Astrocyte (in vitro differentiated cells and primary cell): ENCODE results near the gene ZDHHC22.

Source experiments
- EZH2 ChIP-seq: IDR thresholded peaks from 2 replicates; pipeline ENCODE4 v1.6.1; 2012; ENCODE audit warnings: mild to moderate bottlenecking, low read length, inconsistent platforms; ENCODE audit not compliant: insufficient read depth
- TF ChIP-seq, protein P1 (sequence below): IDR thresholded peaks from 2 replicates; pipeline ENCODE4 v1.5.1; 2011; ENCODE audit warnings: low read depth, mild to moderate bottlenecking, inconsistent platforms, low read length, moderate library complexity; ENCODE audit not compliant: insufficient read depth

DNA sequence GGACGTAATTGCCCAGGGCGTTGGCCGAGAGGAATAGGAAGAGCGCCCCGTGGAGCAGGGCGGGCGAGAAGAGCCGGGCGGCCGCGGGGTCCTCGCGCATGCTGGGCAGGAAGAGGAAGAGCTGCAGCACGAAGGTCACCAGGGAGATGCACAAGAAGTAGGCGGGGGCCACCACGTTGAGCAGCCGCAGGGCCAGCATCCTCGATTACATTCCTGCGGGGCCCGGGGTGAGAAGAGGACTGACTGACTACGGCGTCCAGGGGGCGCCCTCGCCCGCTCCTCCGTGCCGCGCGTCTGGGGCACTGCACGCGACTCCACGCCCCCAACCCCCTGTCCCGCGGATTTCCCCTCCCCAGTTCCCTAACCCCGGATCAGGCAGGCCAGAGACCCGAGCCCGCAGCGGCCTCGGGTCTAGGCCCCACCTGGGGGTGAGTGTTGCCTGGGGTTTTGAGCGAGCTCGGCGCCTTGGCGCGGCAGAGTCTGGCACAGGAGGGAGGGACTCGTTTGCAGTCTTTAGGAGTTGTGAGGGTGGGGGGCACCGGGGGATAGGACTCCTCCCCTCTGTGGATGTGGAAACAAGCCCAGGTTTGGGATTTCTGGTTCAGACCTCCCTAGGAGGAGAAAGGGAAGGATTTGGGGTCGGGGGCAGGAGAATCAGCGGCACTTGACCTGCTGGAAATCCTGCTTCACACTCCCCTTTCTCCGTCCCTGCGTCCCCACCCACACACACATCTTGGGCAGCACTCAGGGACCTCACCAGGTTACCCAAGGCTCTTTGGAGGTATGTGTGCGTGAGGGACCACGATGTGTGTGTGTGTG, 1.8 kb downstream of the ZDHHC22 start:
- TF ChIP-seq, protein P1, sequence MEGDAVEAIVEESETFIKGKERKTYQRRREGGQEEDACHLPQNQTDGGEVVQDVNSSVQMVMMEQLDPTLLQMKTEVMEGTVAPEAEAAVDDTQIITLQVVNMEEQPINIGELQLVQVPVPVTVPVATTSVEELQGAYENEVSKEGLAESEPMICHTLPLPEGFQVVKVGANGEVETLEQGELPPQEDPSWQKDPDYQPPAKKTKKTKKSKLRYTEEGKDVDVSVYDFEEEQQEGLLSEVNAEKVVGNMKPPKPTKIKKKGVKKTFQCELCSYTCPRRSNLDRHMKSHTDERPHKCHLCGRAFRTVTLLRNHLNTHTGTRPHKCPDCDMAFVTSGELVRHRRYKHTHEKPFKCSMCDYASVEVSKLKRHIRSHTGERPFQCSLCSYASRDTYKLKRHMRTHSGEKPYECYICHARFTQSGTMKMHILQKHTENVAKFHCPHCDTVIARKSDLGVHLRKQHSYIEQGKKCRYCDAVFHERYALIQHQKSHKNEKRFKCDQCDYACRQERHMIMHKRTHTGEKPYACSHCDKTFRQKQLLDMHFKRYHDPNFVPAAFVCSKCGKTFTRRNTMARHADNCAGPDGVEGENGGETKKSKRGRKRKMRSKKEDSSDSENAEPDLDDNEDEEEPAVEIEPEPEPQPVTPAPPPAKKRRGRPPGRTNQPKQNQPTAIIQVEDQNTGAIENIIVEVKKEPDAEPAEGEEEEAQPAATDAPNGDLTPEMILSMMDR = peak; percentile 21
- TF ChIP-seq EZH2 = peak; percentile 38
